ENCODE measurements around the gene RSPH4A. TPM values are rescaled to one million over a fixed set of nuclear protein-coding genes. Genes with fewer than 3 reads are reported as not detected.

The RSPH4A gene
- total and polyA plus RNA-seq, 2 donors (not counting 3 experiments of a cell fraction or from before 2014, with no cell fraction given): 0.06 to 0.15 TPM

DNA sequence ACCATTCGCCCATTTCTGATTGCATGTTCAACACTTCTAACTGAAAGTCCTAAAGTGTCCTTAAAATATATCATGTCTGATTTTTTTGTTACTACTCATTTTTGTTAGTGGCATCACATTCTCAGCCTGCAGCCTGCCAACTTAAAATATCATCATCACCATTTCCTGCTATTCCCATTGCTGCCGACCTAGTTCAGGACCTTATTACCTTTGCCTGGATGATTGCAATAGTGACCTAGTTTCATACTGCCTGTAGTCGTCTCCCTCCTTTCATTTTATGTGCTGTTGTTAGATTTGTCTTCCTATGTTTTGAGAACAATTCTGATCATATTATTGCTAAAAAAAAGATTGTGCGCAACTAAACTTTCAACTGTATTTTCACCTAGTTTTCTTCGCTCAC lies 38.8 kb upstream of the RSPH4A start:
- FAIRE-seq (no peak), DNase-seq (ENCODE audit: low read depth, low spot score) (no peak)
- dilution Hi-C loops (cut with MboI; ENCODE audit: extremely low pct_ligation_motif_present, low sequenced_read_pairs) (no loop called here), intact Hi-C loops (cut with micrococcal nuclease) (no loop called here)
- no peak for TF ChIP-seq POLR2A (IDR thresholded peaks at IDR 0.05; ENCODE audit: low read depth, low read length)
- TF ChIP-seq, protein P1, sequence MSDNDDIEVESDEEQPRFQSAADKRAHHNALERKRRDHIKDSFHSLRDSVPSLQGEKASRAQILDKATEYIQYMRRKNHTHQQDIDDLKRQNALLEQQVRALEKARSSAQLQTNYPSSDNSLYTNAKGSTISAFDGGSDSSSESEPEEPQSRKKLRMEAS (IDR thresholded peaks at IDR 0.05; ENCODE audit: insufficient read depth, insufficient read length): no peak
- peaks cover 75% of the 10 kb centered on the region for H3K79me2 ChIP-seq (ENCODE audit: control insufficient read depth, insufficient read depth, low read length)
- no peak overlapping the region for H3K27ac ChIP-seq (ENCODE audit: insufficient read depth, low read depth, low read length)
- no peak overlapping the region for H3K4me3 ChIP-seq (replicated peaks in 1 of 3; ENCODE audit: insufficient read depth in 1 of 3, low read depth in 1 of 3, low read length in 3 of 3)
- no peaks in the 10 kb centered on the region for H4K20me1 ChIP-seq (replicated peaks; ENCODE audit: control insufficient read depth, extremely low read depth, insufficient read depth, low read length)
- H3K36me3 ChIP-seq (ENCODE audit: control insufficient read depth in 2 of 2, extremely low read depth in 1 of 2, insufficient read depth in 2 of 2, low read length in 2 of 2): peaks cover 3% of the 10 kb centered on the region in 2 experiments
- H3K4me2 ChIP-seq (ENCODE audit: insufficient read depth, low read length): no peak overlapping the region
- no peak overlapping the region for H2AFZ ChIP-seq (ENCODE audit: low read depth, low read length)
- ChIA-PET CTCF (interaction anchor here (3.0 kb wide), 1 partner anchor 16 kb away, joined by 9 read pairs; no protein-coding TSS in a partner anchor), POLR2A (no interaction called here)
- peaks cover 8% of the 10 kb centered on the region for H3K4me1 ChIP-seq (ENCODE audit: control insufficient read depth, extremely low read depth, insufficient read depth, low read length)
- no peaks in the 10 kb centered on the region for H3K9me1 ChIP-seq (replicated peaks; ENCODE audit: control insufficient read depth, extremely low read depth, insufficient read depth, low read length)
- no peaks in the 10 kb centered on the region for H3K27me3 ChIP-seq (ENCODE audit: control insufficient read depth in 2 of 2, insufficient read depth in 2 of 2, low read length in 2 of 2)
- no TSS peak for BruUV-seq (replicated peaks)
- no peaks in the 10 kb centered on the region for H3K9me3 ChIP-seq (replicated peaks; ENCODE audit: control insufficient read depth, insufficient read depth, low read length)
- no peak overlapping the region for H3K9ac ChIP-seq (replicated peaks; ENCODE audit: extremely low read depth, insufficient read depth, low read length)

DNA sequence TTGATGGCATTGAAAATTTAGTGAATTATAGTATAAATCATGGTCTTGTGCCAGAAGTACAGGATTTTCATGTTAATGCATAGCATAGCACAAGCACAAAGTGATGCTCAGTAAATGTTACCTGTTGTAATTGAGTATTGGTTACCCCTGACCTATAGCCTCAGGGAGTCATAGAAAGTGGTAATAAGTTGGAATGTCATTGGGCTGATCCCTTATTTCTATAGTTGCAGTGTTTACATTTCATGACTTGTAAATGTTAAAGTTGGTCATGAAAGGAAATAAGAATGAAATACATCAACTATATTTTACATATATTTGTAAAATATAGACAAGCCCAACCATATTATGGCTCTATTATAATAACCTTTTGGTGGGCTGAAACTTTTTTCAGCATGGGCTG lies 37.9 kb upstream of the RSPH4A start:
- dilution Hi-C loops (cut with MboI; ENCODE audit: extremely low pct_ligation_motif_present, low sequenced_read_pairs): no loop called here
- CTCF ChIA-PET: interaction anchor here (3.0 kb wide), 1 partner anchor 17 kb away, joined by 9 read pairs; no protein-coding TSS in a partner anchor

More for the DNA sequence above, 37.9 kb upstream of the RSPH4A start:
- POLR2A ChIA-PET: no interaction called here
- Histone ChIP-seq H3K9me1 (replicated peaks; ENCODE audit: control insufficient read depth, extremely low read depth, insufficient read depth, low read length) (no peaks in the 10 kb centered on the region), H3K9ac (replicated peaks; ENCODE audit: extremely low read depth, insufficient read depth, low read length) (no peak overlapping the region), H3K9me3 (replicated peaks; ENCODE audit: control insufficient read depth, insufficient read depth, low read length) (no peaks in the 10 kb centered on the region), H3K4me1 (ENCODE audit: control insufficient read depth, extremely low read depth, insufficient read depth, low read length) (no peaks in the 10 kb centered on the region), H3K4me3 (replicated peaks in 1 of 3; ENCODE audit: insufficient read depth in 1 of 3, low read depth in 1 of 3, low read length in 3 of 3) (no peak overlapping the region), H3K4me2 (ENCODE audit: insufficient read depth, low read length) (no peak overlapping the region), H3K27me3 (ENCODE audit: control insufficient read depth in 2 of 2, insufficient read depth in 2 of 2, low read length in 2 of 2) (no peaks in the 10 kb centered on the region), H3K79me2 (ENCODE audit: control insufficient read depth, insufficient read depth, low read length) (peaks cover 66% of the 10 kb centered on the region), H3K27ac (ENCODE audit: insufficient read depth, low read depth, low read length) (no peak overlapping the region), H4K20me1 (replicated peaks; ENCODE audit: control insufficient read depth, extremely low read depth, insufficient read depth, low read length) (no peaks in the 10 kb centered on the region), H2AFZ (ENCODE audit: low read depth, low read length) (no peak overlapping the region), H3K36me3 (ENCODE audit: control insufficient read depth in 2 of 2, extremely low read depth in 1 of 2, insufficient read depth in 2 of 2, low read length in 2 of 2) (peaks cover 3% of the 10 kb centered on the region in 2 experiments)
- intact Hi-C loops (cut with micrococcal nuclease): no loop called here
- FAIRE-seq: no peak
- TF ChIP-seq MYC (IDR thresholded peaks at IDR 0.05; ENCODE audit: low read depth, low read length) (no peak), POLR2AphosphoS5 (IDR thresholded peaks at IDR 0.05; ENCODE audit: insufficient read depth, low read depth, low read length) (no peak), POLR2A (IDR thresholded peaks at IDR 0.05; ENCODE audit: low read depth, low read length) (no peak), GATA2 (IDR thresholded peaks at IDR 0.05; ENCODE audit: insufficient read depth, insufficient read length, low read depth, low read length) (no peak), EZH2 (IDR thresholded peaks at IDR 0.05; ENCODE audit: borderline replicate concordance, low read depth, low read length, severe bottlenecking) (no peak), JUN (IDR thresholded peaks at IDR 0.05; ENCODE audit: borderline replicate concordance, insufficient read depth, insufficient read length, low read depth) (no peak)
- TF ChIP-seq, protein P2, sequence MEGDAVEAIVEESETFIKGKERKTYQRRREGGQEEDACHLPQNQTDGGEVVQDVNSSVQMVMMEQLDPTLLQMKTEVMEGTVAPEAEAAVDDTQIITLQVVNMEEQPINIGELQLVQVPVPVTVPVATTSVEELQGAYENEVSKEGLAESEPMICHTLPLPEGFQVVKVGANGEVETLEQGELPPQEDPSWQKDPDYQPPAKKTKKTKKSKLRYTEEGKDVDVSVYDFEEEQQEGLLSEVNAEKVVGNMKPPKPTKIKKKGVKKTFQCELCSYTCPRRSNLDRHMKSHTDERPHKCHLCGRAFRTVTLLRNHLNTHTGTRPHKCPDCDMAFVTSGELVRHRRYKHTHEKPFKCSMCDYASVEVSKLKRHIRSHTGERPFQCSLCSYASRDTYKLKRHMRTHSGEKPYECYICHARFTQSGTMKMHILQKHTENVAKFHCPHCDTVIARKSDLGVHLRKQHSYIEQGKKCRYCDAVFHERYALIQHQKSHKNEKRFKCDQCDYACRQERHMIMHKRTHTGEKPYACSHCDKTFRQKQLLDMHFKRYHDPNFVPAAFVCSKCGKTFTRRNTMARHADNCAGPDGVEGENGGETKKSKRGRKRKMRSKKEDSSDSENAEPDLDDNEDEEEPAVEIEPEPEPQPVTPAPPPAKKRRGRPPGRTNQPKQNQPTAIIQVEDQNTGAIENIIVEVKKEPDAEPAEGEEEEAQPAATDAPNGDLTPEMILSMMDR (IDR thresholded peaks at IDR 0.05; ENCODE audit: extremely low read depth in 1 of 2, insufficient read depth in 1 of 2, low read depth in 1 of 2, low read length in 2 of 2): no peak
- TF ChIP-seq, protein P1 (IDR thresholded peaks at IDR 0.05; ENCODE audit: insufficient read depth, insufficient read length): no peak
- DNase-seq (ENCODE audit: low read depth, low spot score): no peak
- BruUV-seq (replicated peaks): no TSS peak
